Thoracic aorta (tissue), 2 donors: ENCODE data around the gene POU2F1. TPM values are rescaled to one million over a fixed set of nuclear protein-coding genes. Genes with fewer than 3 reads are reported as not detected.
"Not testable (repeated sequence)": the region's sequence is repeated elsewhere in the genome, so short reads cannot be mapped to it uniquely, and the experiment has no call there.

ENCODE experiments used
- ATAC-seq: fragments of 150-250 bp; one replicate; pipeline ENCODE4 v1.8.0; 2017; ENCODE audit warnings: low read depth; ENCODE audit not compliant: insufficient number of reproducible peaks, low FRiP score
- DNase-seq: peaks from one replicate; pipeline ENCODE4 v3.0.0-alpha.2; 2020; ENCODE audit warnings: low spot score
- H3K27ac ChIP-seq, 2 donors: fragments of 200-600 bp; sonication (generic); 1 replicate in 1 of 2; 2 replicates in 1 of 2; pipeline ENCODE4 v1.5.1; 2016; ENCODE audit warnings: mild to moderate bottlenecking in 2 of 2, moderate library complexity in 2 of 2
- H3K27me3 ChIP-seq: fragments of 200-600 bp; sonication (generic); replicated peaks from 2 replicates; pipeline ENCODE4 v1.6.0; 2016; ENCODE audit warnings: mild to moderate bottlenecking; ENCODE audit not compliant: insufficient read depth
- H3K36me3 ChIP-seq: fragments of 200-600 bp; sonication (generic); one replicate; pipeline ENCODE4 v1.5.1; 2016
- H3K4me1 ChIP-seq, 2 donors: fragments of 200-600 bp; sonication (generic); 1 replicate in 1 of 2; 2 replicates in 1 of 2; pipeline versions ENCODE4 v1.5.1 to v1.6.0; 2016; ENCODE audit warnings: low read depth in 2 of 2, mild to moderate bottlenecking in 1 of 2; ENCODE audit not compliant: control insufficient read depth in 1 of 2
- H3K4me3 ChIP-seq: fragments of 200-600 bp; sonication (generic); 2 replicates; pipeline ENCODE4 v1.5.1; 2016; ENCODE audit warnings: mild to moderate bottlenecking
- H3K9me3 ChIP-seq: fragments of 200-600 bp; sonication (generic); 2 replicates; pipeline ENCODE4 v1.5.1; 2016
- total RNA-seq, 2 donors: library from RNA; depleted of rRNA; stranded (reverse); fragments of >200 nt; gene quantifications; one replicate each; pipeline versions ENCODE4 v1.1.0 to v1.2.3, GENCODE V29; 2016
- TF ChIP-seq, protein P1 (sequence below): fragments of 200-600 bp; sonication (generic); IDR thresholded peaks from one replicate; pipeline ENCODE4 v1.5.1; 2019; ENCODE audit warnings: antibody characterized with exemption

Gene POU2F1
- total RNA-seq, 2 donors from 2014 or later, result 15.3 to 25.5 TPM

DNA sequence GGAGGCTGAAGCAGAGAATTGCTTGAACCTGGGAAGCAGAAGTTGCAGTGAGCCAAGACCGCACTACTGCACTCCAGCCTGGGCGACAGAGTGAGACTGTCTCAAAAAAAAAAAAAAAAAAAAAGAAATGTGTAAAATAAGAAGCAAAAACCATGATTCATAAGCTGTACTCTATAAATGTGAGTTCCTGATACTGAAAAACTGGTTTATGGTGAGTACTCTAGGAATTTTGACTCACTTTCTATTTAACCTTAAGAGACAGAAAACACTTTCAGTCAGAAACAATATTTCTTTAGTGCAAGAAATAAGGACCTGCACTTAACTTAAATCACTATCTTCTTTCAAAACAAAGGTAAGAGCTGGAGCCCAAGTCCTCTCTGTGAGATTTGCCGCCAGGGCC, 19.9 kb upstream of the POU2F1 start:
- H3K9me3 ChIP-seq, result no peaks in the 10 kb centered on the region
- H3K36me3 ChIP-seq, result no peaks in the 10 kb centered on the region
- no peaks in the 10 kb centered on the region for H3K27me3 ChIP-seq
- H3K27ac ChIP-seq, result no peak overlapping the region
- H3K4me3 ChIP-seq, result no peak overlapping the region
- DNase-seq, result no peak
- ATAC-seq, result no peak
- TF ChIP-seq, protein P1, sequence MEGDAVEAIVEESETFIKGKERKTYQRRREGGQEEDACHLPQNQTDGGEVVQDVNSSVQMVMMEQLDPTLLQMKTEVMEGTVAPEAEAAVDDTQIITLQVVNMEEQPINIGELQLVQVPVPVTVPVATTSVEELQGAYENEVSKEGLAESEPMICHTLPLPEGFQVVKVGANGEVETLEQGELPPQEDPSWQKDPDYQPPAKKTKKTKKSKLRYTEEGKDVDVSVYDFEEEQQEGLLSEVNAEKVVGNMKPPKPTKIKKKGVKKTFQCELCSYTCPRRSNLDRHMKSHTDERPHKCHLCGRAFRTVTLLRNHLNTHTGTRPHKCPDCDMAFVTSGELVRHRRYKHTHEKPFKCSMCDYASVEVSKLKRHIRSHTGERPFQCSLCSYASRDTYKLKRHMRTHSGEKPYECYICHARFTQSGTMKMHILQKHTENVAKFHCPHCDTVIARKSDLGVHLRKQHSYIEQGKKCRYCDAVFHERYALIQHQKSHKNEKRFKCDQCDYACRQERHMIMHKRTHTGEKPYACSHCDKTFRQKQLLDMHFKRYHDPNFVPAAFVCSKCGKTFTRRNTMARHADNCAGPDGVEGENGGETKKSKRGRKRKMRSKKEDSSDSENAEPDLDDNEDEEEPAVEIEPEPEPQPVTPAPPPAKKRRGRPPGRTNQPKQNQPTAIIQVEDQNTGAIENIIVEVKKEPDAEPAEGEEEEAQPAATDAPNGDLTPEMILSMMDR, result no peak
- H3K4me1 ChIP-seq, result no peaks in the 10 kb centered on the region

DNA sequence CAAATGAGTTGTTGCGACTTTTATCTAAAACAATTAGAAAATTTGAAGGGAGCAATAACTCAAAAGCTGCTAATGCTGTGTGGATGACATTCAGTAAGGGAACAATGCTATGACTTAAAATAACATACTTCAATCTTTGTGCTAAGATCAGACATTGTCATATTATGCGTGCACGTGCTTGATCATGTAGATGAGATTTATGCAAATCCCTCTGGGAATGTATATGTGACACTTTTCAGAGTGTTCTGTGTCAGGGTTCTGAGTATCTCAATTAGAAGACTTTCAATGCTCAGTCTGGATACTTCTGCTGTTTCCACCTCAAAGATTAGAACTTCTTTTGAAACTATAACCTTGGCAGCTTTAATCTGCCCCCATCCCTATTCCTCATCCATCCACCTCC, 18.6 kb upstream of the POU2F1 start:
- no peaks in the 10 kb centered on the region for H3K9me3 ChIP-seq
- H3K27me3 ChIP-seq, result no peaks in the 10 kb centered on the region
- H3K4me1 ChIP-seq, result no peaks in the 10 kb centered on the region
- no peak for DNase-seq
- H3K27ac ChIP-seq, result no peak overlapping the region
- TF ChIP-seq, protein P1, result no peak
- no peak for ATAC-seq
- H3K36me3 ChIP-seq, result no peaks in the 10 kb centered on the region
- H3K4me3 ChIP-seq, result no peak overlapping the region

DNA sequence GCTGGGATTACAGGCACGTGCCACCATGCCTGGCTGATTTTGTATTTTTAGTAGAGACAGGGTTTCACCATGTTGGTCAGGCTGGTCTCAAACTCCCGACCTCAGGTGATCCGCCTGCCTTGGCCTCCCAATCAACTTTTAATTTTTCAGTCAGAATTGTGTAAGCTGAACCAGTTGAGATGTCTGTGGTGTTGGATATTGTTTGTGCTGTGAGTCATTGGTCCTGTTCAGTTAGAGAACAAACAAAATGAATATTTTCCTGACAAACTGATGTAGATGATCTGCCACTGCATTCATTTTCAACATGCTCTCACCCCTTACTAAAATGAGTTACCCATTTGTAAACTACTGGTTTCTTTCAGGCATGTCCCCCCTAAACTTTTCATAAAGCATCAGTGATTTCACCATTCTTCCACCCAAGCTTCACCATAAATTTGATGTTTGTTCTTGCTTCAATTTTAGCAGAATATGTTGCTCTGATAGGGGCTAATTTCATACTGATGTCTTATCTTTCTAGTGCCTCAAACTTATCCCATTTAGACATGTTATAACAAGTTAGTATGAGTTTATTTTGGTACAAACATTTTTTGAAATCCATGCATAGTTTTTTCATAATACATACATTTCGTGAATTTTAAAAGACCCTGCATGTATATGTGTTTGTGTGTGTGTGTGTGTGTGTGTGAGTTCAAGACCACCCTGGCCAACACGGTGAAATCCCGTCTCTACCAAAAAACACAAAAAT, 15.2 kb upstream of the POU2F1 start:
- not testable (repeated sequence) for H3K4me3 ChIP-seq, H3K9me3 ChIP-seq, ATAC-seq, H3K27me3 ChIP-seq, DNase-seq, H3K36me3 ChIP-seq, H3K27ac ChIP-seq, H3K4me1 ChIP-seq

DNA sequence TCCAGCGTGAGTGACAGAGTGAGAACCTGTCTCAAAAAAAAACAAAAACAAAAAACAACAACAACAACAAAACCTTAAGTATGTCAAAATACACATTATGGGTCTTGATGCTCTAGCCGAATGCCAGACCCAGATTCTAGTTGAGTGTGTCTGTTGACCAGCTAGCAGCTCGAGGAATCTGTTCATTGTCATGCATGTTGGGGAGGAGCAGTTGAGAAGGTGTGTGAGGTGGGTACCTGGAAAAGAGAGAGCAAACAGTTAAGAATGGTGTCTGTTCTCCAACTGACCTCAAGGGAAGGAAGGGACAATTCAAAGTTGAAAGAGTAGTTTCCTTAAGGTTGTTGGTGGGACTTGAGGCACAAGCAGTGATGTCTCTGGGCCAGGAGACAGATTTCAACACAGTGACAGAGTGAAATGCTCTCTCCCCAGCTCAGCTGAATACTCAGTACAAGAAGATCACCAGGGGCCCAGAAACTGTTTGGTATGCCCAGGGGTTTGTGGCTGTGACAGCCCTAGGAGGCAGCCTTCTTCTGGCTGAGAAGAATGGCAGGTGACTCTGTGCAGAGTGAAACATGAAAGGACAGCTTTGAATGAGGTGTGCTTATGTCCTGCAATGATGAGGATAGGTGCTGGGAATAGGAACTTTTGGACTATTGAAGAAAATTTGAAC, 14.4 kb upstream of the POU2F1 start:
- DNase-seq (no peak), ATAC-seq (no peak)
- Histone ChIP-seq H3K27ac (no peak overlapping the region), H3K9me3 (no peaks in the 10 kb centered on the region), H3K36me3 (no peaks in the 10 kb centered on the region), H3K4me3 (no peak overlapping the region), H3K27me3 (no peaks in the 10 kb centered on the region), H3K4me1 (no peaks in the 10 kb centered on the region)
- TF ChIP-seq, protein P1, result no peak

DNA sequence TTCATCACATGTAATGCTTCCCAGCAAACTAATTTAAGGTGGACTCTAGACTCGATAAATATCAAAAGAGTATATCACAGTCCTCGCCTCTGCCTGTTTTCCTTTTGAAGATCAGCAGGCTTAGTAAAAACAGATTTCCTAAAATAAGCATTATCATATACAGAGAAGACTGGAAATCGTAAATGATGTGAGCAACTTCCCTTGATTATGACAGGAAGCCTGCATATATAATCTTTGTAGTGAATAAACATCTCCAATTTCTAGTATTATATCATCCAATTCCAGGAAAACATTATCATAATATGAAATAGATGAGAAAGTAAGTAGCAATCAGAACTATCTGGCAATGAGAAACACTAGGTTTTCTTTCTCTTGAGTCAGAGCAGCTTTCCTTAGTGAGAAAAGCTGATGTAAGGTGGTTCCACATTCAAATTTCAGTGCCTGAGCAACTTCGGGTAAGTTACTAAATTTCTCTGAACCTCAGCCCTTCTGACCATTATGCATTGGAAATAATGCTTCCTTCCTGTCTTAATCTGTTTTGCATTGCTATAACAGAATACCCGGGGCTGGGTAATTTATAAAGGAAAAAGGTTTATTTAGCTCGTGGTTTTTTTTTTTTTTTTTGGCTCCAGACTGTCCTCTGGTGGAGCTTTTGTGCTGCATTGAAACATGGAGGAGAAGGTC, 12.6 kb upstream of the POU2F1 start:
- Histone ChIP-seq H3K4me1 (no peaks in the 10 kb centered on the region), H3K27ac (no peak overlapping the region), H3K9me3 (no peaks in the 10 kb centered on the region), H3K4me3 (peak overlapping the region; percentile 29), H3K36me3 (no peaks in the 10 kb centered on the region), H3K27me3 (no peaks in the 10 kb centered on the region)
- TF ChIP-seq, protein P1, result no peak
- DNase-seq, result no peak
- no peak for ATAC-seq
